Loucy (cell line): ENCODE results near the gene SHB.

Experiments
- H2AFZ ChIP-seq: fragments of 200-600 bp; sonication (generic); 2 replicates; pipeline ENCODE4 v1.6.0; 2016; ENCODE audit warnings: antibody characterized with exemption, mild to moderate bottlenecking, low read length, moderate library complexity
- H3F3A ChIP-seq: fragments of 200-600 bp; 2 replicates; pipeline ENCODE4 v1.6.0; 2016; ENCODE audit warnings: antibody characterized with exemption, low read depth, mild to moderate bottlenecking
- H3K27me3 ChIP-seq: fragments of 200-600 bp; sonication (generic); 2 replicates; pipeline ENCODE4 v1.6.1; 2014; ENCODE audit warnings: low read length, mild to moderate bottlenecking; ENCODE audit not compliant: insufficient read depth, poor library complexity, severe bottlenecking
- H3K36me3 ChIP-seq: fragments of 200-600 bp; sonication (generic); 2 replicates; pipeline ENCODE4 v1.6.1; 2016; ENCODE audit warnings: low read length; ENCODE audit not compliant: insufficient read depth
- H3K4me1 ChIP-seq: fragments of 200-600 bp; sonication (generic); 2 replicates; pipeline ENCODE4 v1.5.1; 2014; ENCODE audit warnings: low read length, mild to moderate bottlenecking; ENCODE audit not compliant: insufficient read depth, poor library complexity, severe bottlenecking
- H3K4me2 ChIP-seq: fragments of 200-600 bp; sonication (generic); 2 replicates; pipeline ENCODE4 v1.6.0; 2014; ENCODE audit warnings: antibody characterized with exemption, low read length, low read depth, mild to moderate bottlenecking; ENCODE audit not compliant: poor library complexity, severe bottlenecking
- H3K4me3 ChIP-seq: fragments of 200-600 bp; sonication (generic); 2 replicates; pipeline ENCODE4 v1.5.1; 2014; ENCODE audit warnings: low read length, mild to moderate bottlenecking, mixed read lengths; ENCODE audit not compliant: poor library complexity, severe bottlenecking
- H3K79me2 ChIP-seq: fragments of 200-600 bp; sonication (generic); 2 replicates; pipeline ENCODE4 v1.6.1; 2014; ENCODE audit warnings: low read length; ENCODE audit not compliant: insufficient read depth
- H3K9ac ChIP-seq: fragments of 200-600 bp; sonication (generic); 2 replicates; pipeline ENCODE4 v1.6.0; 2014; ENCODE audit warnings: mild to moderate bottlenecking, low read depth, low read length, moderate library complexity; ENCODE audit not compliant: poor library complexity, severe bottlenecking
- H3K9me2 ChIP-seq: fragments of 200-600 bp; sonication (generic); replicated peaks from 2 replicates; pipeline ENCODE4 v1.6.1; 2016; ENCODE audit warnings: low read depth, low read length, mixed read lengths
- H3K9me3 ChIP-seq: fragments of 200-600 bp; sonication (generic); 2 replicates; pipeline ENCODE4 v1.6.1; 2014; ENCODE audit warnings: mild to moderate bottlenecking, antibody characterized with exemption, low read length, low read depth; ENCODE audit not compliant: insufficient read depth
- H4K20me1 ChIP-seq: fragments of 200-600 bp; sonication (generic); 2 replicates; pipeline ENCODE4 v1.6.0; 2014; ENCODE audit warnings: antibody characterized with exemption, low read length, mild to moderate bottlenecking; ENCODE audit not compliant: insufficient read depth, poor library complexity, severe bottlenecking
- EZH2phosphoT487 ChIP-seq: fragments of 200-600 bp; IDR thresholded peaks from 2 replicates; pipeline ENCODE4 v1.6.1; 2018; ENCODE audit warnings: antibody characterized with exemption, mild to moderate bottlenecking, moderate library complexity, borderline replicate concordance
- TF ChIP-seq, protein P1 (sequence below): fragments of 200-600 bp; sonication (generic); conservative IDR thresholded peaks from 2 replicates; pipeline ENCODE4 v1.5.1; 2014; ENCODE audit warnings: mild to moderate bottlenecking, antibody characterized with exemption, low read length

SHB gene

DNA sequence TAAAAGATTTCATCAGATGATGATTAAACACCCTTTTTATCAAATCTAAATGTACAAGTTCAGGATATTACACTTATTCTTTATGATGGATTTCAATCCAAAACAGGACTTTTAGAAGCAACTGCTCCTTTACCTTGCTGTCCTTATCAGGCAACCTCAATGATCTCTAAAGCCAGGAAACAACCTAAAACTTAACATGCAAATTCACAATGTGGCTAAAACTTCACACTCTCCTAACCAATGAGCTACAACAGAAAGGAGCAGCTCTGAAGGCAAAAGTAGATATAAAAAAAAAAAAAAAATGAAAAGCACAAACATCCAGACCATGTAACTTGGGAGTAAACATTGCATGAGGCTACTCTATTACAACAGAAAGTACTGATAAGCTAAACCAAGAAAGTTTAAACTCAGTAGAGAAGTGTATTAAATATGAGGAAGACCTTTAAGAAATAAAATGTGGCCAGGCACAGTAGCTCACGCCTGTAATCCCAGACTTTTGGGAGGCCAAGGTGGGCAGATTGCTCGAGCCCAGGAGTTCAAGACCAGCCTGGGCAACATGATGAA lies 188.0 kb downstream of the SHB start:
- H3K9ac ChIP-seq = no peak overlapping the region
- H4K20me1 ChIP-seq = no peaks in the 10 kb centered on the region
- H3K27me3 ChIP-seq = no peaks in the 10 kb centered on the region
- H3K79me2 ChIP-seq = no peaks in the 10 kb centered on the region
- H3K9me3 ChIP-seq = peaks cover 7% of the 10 kb centered on the region; the same call in 1 of the 2 replicates
- H3K4me3 ChIP-seq = no peak overlapping the region
- TF ChIP-seq, protein P1, sequence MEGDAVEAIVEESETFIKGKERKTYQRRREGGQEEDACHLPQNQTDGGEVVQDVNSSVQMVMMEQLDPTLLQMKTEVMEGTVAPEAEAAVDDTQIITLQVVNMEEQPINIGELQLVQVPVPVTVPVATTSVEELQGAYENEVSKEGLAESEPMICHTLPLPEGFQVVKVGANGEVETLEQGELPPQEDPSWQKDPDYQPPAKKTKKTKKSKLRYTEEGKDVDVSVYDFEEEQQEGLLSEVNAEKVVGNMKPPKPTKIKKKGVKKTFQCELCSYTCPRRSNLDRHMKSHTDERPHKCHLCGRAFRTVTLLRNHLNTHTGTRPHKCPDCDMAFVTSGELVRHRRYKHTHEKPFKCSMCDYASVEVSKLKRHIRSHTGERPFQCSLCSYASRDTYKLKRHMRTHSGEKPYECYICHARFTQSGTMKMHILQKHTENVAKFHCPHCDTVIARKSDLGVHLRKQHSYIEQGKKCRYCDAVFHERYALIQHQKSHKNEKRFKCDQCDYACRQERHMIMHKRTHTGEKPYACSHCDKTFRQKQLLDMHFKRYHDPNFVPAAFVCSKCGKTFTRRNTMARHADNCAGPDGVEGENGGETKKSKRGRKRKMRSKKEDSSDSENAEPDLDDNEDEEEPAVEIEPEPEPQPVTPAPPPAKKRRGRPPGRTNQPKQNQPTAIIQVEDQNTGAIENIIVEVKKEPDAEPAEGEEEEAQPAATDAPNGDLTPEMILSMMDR = no peak
- TF ChIP-seq EZH2phosphoT487 = no peak
- peaks cover 8% of the 10 kb centered on the region for H3K4me1 ChIP-seq
- H3K36me3 ChIP-seq = peaks cover 2% of the 10 kb centered on the region; the same call in 1 of the 2 replicates
- H3F3A ChIP-seq = no peaks in the 10 kb centered on the region
- H3K4me2 ChIP-seq = no peak overlapping the region
- no peak overlapping the region for H2AFZ ChIP-seq
- no peaks in the 10 kb centered on the region for H3K9me2 ChIP-seq

- peaks cover 8% of the 10 kb centered on the region for H3K4me1 ChIP-seq
- H3K4me3 ChIP-seq = no peak overlapping the region
- H3K27me3 ChIP-seq = no peaks in the 10 kb centered on the region
- H3K79me2 ChIP-seq = no peaks in the 10 kb centered on the region
- H3F3A ChIP-seq = no peaks in the 10 kb centered on the region
- no peak for TF ChIP-seq EZH2phosphoT487
- TF ChIP-seq, protein P1 = no peak
- no peak overlapping the region for H3K4me2 ChIP-seq
- H2AFZ ChIP-seq = no peak overlapping the region
- peaks cover 2% of the 10 kb centered on the region; the same call in 1 of the 2 replicates for H3K36me3 ChIP-seq
- H3K9ac ChIP-seq = no peak overlapping the region
- no peaks in the 10 kb centered on the region for H4K20me1 ChIP-seq
- no peaks in the 10 kb centered on the region for H3K9me2 ChIP-seq
- peaks cover 7% of the 10 kb centered on the region; the same call in 1 of the 2 replicates for H3K9me3 ChIP-seq
Measured at GRCh38 chr9:37876376-37876775, 192.7 kb downstream of the SHB start.

GRCh38 chr9:37873955-37874354 lies 195.1 kb downstream of the SHB start:
- no peaks in the 10 kb centered on the region for H3K9me2 ChIP-seq
- no peaks in the 10 kb centered on the region for H3K79me2 ChIP-seq
- no peak overlapping the region for H3K4me3 ChIP-seq
- no peaks in the 10 kb centered on the region for H4K20me1 ChIP-seq
- H3F3A ChIP-seq = no peaks in the 10 kb centered on the region
- H3K27me3 ChIP-seq = no peaks in the 10 kb centered on the region
- H3K4me2 ChIP-seq = no peak overlapping the region
- H3K9me3 ChIP-seq = peaks cover 7% of the 10 kb centered on the region; the same call in 1 of the 2 replicates
- H3K4me1 ChIP-seq = peaks cover 8% of the 10 kb centered on the region
- H3K36me3 ChIP-seq = peaks cover 2% of the 10 kb centered on the region; the same call in 1 of the 2 replicates
- no peak overlapping the region for H2AFZ ChIP-seq
- H3K9ac ChIP-seq = no peak overlapping the region
- TF ChIP-seq EZH2phosphoT487 = no peak
- TF ChIP-seq, protein P1 = no peak
